A673 (cell line): ENCODE data around the gene NEMF.

Source experiments
- CTCF ChIP-seq: fragments of 300-800, 200-600 bp; sonication (generic); conservative IDR thresholded peaks from 2 replicates; pipeline ENCODE4 v1.5.1; 2017; ENCODE audit warnings: low read depth, mild to moderate bottlenecking, antibody characterized with exemption, low read length, moderate library complexity, mixed read lengths
- EZH2 ChIP-seq: fragments of 200-600 bp; sonication (generic); IDR thresholded peaks from 2 replicates; pipeline ENCODE4 v1.6.1; 2017; ENCODE audit warnings: borderline replicate concordance, low read depth, mild to moderate bottlenecking, mixed read lengths, antibody characterized with exemption, low read length; ENCODE audit not compliant: poor library complexity, severe bottlenecking

- TF ChIP-seq CTCF, result no peak
- TF ChIP-seq EZH2, result no peak
These were observed 8.6 kb upstream of the NEMF start for GRCh38 chr14:49860988-49861698.
